ENCODE measurements around the gene TSEN15. TPM values are rescaled to one million over a fixed set of nuclear protein-coding genes. Genes with fewer than 3 reads are reported as not detected.
A peak's percentile ranks its signal among the peaks of the same experiment; 100 is the strongest.

The TSEN15 gene
- total and polyA plus RNA-seq, 2 experiments from 2014 or later = 55.8 TPM

DNA sequence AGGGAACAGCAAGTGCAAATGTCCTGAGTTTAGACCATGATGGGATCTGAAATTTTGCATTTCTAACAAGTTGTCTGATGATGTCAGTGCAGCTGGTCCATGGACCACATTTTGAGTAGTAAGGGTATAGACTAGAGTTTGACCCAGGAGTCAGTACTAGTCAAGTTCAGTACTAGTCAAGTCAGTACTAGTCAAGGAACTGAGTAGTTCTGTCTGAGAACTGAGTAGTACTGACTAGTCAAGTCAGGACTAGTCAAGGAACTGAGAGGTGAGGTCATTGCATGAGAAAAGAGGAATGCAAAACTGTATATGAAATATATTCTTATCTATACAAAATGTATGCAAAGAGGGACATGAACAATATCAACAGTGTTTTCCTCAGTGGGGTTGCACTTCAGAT, 34.1 kb downstream of the TSEN15 start:
- H3K4me3 ChIP-seq = no peak overlapping the region
- Mint-ChIP-seq H3K4me1 (no peaks in the 10 kb centered on the region), H3K36me3 (ENCODE audit: low read depth) (peaks cover 4% of the 10 kb centered on the region; the same call in 1 of the 3 replicates), H3K9me3 (no peaks in the 10 kb centered on the region), H3K27ac (no peak overlapping the region), H3K4me3 (no peak overlapping the region), H3K27me3 (ENCODE audit: insufficient read depth, low read depth, poor library complexity) (peaks cover 3% of the 10 kb centered on the region)
- no peaks in the 10 kb centered on the region for H3K4me1 ChIP-seq (ENCODE audit: insufficient read depth)
- DNase-seq (ENCODE audit: low spot score) (no peak), ATAC-seq (no peak)
- H3K36me3 ChIP-seq (ENCODE audit: insufficient read depth) = no peaks in the 10 kb centered on the region
- no peaks in the 10 kb centered on the region for H4K20me1 ChIP-seq (replicated peaks; ENCODE audit: insufficient read depth)
- no peak overlapping the region for H3K4me2 ChIP-seq
- no peaks in the 10 kb centered on the region for H3K27me3 ChIP-seq (ENCODE audit: insufficient read depth)
- no peaks in the 10 kb centered on the region for H3F3A ChIP-seq (replicated peaks; ENCODE audit: low read depth)
- H3K27ac ChIP-seq (ENCODE audit: low read depth) = no peak overlapping the region
- no peaks in the 10 kb centered on the region for H3K79me2 ChIP-seq (replicated peaks; ENCODE audit: insufficient read depth)
- peaks cover 3% of the 10 kb centered on the region; the same call in 1 of the 2 replicates for H3K9me2 ChIP-seq (ENCODE audit: insufficient read depth)
- no peak for TF ChIP-seq NANOG (IDR thresholded peaks at IDR 0.05; ENCODE audit: borderline replicate concordance)
- H2AFZ ChIP-seq = no peak overlapping the region

DNA sequence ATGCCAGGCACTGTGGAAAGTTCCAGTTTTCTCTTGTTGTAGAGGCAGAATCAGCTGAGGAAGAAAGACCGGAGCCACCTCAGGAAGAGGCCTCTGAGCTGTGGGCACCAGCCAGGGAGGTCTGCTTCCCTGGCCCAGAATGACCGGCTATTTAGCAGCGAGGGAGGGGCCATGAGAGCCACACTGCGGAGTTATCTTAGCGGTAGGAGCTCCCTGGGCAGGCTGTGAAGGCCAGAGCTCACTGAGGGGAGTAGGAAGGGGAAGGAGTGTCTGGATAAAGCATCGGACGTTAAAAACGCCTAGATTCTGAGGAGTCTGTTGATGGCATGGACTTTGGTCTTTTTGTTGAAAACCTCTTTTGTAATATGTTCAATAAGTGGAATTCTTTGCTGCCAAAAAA, 36.5 kb downstream of the TSEN15 start:
- no peaks in the 10 kb centered on the region for H3K4me1 ChIP-seq (ENCODE audit: insufficient read depth)
- H3K79me2 ChIP-seq (replicated peaks; ENCODE audit: insufficient read depth) = no peaks in the 10 kb centered on the region
- peaks cover 3% of the 10 kb centered on the region; the same call in 1 of the 2 replicates for H3K9me2 ChIP-seq (ENCODE audit: insufficient read depth)
- Mint-ChIP-seq H3K4me1 (peaks cover 5% of the 10 kb centered on the region; the same call in 1 of the 3 replicates), H3K27ac (no peak overlapping the region), H3K36me3 (ENCODE audit: low read depth) (peaks cover 4% of the 10 kb centered on the region; the same call in 1 of the 3 replicates), H3K27me3 (ENCODE audit: insufficient read depth, low read depth, poor library complexity) (peaks cover 3% of the 10 kb centered on the region), H3K9me3 (no peaks in the 10 kb centered on the region), H3K4me3 (no peak overlapping the region)
- peak; percentile 13 for DNase-seq (ENCODE audit: low spot score)
- no peaks in the 10 kb centered on the region for H4K20me1 ChIP-seq (replicated peaks; ENCODE audit: insufficient read depth)
- TF ChIP-seq, protein P1, sequence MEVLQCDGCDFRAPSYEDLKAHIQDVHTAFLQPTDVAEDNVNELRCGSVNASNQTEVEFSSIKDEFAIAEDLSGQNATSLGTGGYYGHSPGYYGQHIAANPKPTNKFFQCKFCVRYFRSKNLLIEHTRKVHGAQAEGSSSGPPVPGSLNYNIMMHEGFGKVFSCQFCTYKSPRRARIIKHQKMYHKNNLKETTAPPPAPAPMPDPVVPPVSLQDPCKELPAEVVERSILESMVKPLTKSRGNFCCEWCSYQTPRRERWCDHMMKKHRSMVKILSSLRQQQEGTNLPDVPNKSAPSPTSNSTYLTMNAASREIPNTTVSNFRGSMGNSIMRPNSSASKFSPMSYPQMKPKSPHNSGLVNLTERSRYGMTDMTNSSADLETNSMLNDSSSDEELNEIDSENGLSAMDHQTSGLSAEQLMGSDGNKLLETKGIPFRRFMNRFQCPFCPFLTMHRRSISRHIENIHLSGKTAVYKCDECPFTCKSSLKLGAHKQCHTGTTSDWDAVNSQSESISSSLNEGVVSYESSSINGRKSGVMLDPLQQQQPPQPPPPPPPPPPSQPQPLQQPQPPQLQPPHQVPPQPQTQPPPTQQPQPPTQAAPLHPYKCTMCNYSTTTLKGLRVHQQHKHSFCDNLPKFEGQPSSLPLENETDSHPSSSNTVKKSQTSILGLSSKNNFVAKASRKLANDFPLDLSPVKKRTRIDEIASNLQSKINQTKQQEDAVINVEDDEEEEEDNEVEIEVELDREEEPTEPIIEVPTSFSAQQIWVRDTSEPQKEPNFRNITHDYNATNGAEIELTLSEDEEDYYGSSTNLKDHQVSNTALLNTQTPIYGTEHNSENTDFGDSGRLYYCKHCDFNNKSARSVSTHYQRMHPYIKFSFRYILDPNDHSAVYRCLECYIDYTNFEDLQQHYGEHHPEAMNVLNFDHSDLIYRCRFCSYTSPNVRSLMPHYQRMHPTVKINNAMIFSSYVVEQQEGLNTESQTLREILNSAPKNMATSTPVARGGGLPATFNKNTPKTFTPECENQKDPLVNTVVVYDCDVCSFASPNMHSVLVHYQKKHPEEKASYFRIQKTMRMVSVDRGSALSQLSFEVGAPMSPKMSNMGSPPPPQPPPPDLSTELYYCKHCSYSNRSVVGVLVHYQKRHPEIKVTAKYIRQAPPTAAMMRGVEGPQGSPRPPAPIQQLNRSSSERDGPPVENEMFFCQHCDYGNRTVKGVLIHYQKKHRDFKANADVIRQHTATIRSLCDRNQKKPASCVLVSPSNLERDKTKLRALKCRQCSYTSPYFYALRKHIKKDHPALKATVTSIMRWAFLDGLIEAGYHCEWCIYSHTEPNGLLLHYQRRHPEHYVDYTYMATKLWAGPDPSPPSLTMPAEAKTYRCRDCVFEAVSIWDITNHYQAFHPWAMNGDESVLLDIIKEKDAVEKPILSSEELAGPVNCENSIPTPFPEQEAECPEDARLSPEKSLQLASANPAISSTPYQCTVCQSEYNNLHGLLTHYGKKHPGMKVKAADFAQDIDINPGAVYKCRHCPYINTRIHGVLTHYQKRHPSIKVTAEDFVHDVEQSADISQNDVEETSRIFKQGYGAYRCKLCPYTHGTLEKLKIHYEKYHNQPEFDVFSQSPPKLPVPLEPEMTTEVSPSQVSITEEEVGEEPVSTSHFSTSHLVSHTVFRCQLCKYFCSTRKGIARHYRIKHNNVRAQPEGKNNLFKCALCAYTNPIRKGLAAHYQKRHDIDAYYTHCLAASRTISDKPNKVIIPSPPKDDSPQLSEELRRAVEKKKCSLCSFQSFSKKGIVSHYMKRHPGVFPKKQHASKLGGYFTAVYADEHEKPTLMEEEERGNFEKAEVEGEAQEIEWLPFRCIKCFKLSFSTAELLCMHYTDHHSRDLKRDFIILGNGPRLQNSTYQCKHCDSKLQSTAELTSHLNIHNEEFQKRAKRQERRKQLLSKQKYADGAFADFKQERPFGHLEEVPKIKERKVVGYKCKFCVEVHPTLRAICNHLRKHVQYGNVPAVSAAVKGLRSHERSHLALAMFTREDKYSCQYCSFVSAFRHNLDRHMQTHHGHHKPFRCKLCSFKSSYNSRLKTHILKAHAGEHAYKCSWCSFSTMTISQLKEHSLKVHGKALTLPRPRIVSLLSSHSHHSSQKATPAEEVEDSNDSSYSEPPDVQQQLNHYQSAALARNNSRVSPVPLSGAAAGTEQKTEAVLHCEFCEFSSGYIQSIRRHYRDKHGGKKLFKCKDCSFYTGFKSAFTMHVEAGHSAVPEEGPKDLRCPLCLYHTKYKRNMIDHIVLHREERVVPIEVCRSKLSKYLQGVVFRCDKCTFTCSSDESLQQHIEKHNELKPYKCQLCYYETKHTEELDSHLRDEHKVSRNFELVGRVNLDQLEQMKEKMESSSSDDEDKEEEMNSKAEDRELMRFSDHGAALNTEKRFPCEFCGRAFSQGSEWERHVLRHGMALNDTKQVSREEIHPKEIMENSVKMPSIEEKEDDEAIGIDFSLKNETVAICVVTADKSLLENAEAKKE (CRISPR knock-in tag; IDR thresholded peaks at IDR 0.05) = no peak
- TF ChIP-seq ZNF331 (CRISPR knock-in tag; IDR thresholded peaks at IDR 0.05; ENCODE audit: low read depth) (no peak), JUNB (IDR thresholded peaks at IDR 0.05; ENCODE audit: unreplicated experiment) (no peak), CREB1 (CRISPR knock-in tag; IDR thresholded peaks at IDR 0.05; ENCODE audit: low read depth) (no peak), POLR2AphosphoS5 (IDR thresholded peaks at IDR 0.05; ENCODE audit: low read depth) (no peak)
- TF ChIP-seq, protein P2, sequence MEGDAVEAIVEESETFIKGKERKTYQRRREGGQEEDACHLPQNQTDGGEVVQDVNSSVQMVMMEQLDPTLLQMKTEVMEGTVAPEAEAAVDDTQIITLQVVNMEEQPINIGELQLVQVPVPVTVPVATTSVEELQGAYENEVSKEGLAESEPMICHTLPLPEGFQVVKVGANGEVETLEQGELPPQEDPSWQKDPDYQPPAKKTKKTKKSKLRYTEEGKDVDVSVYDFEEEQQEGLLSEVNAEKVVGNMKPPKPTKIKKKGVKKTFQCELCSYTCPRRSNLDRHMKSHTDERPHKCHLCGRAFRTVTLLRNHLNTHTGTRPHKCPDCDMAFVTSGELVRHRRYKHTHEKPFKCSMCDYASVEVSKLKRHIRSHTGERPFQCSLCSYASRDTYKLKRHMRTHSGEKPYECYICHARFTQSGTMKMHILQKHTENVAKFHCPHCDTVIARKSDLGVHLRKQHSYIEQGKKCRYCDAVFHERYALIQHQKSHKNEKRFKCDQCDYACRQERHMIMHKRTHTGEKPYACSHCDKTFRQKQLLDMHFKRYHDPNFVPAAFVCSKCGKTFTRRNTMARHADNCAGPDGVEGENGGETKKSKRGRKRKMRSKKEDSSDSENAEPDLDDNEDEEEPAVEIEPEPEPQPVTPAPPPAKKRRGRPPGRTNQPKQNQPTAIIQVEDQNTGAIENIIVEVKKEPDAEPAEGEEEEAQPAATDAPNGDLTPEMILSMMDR (conservative IDR thresholded peaks at IDR 0.05; ENCODE audit: low read depth in 2 of 2) = no peak
- no peaks in the 10 kb centered on the region for H3K27me3 ChIP-seq (ENCODE audit: insufficient read depth)
- H3K4me2 ChIP-seq = no peak overlapping the region
- ATAC-seq = peak; percentile 26; the same call in 2 of the 3 replicates
- no peak overlapping the region for H2AFZ ChIP-seq
- no peak overlapping the region for H3K27ac ChIP-seq (ENCODE audit: low read depth)
- no peak overlapping the region for H3K4me3 ChIP-seq
- no peaks in the 10 kb centered on the region for H3F3A ChIP-seq (replicated peaks; ENCODE audit: low read depth)
- no peaks in the 10 kb centered on the region for H3K36me3 ChIP-seq (ENCODE audit: insufficient read depth)

All from GM23338 (cell line).